H9 (cell line): ENCODE data around the gene TCF4. TPM values are rescaled to one million over a fixed set of nuclear protein-coding genes. Genes with fewer than 3 reads are reported as not detected.

Source experiments
- DNase-seq: peaks from one replicate; pipeline ENCODE4 v3.0.0-alpha.2; 2017
- H2AFZ ChIP-seq: one replicate; pipeline ENCODE4 v1.6.1; 2013; ENCODE audit warnings: mild to moderate bottlenecking, low read length, control low read depth, moderate library complexity
- H2AK5ac ChIP-seq: 2 replicates; pipeline ENCODE4 v1.6.1; 2013; ENCODE audit warnings: low read length, control low read depth, mixed read lengths; ENCODE audit not compliant: insufficient read length
- H2BK120ac ChIP-seq: one replicate; pipeline ENCODE4 v1.6.1; 2013; ENCODE audit warnings: low read depth, mild to moderate bottlenecking, low read length, control low read depth, inconsistent platforms; ENCODE audit not compliant: poor library complexity, severe bottlenecking
- H2BK12ac ChIP-seq: 2 replicates; pipeline ENCODE4 v1.6.1; 2013; ENCODE audit warnings: low read length, control low read depth, mixed read lengths, low read depth; ENCODE audit not compliant: insufficient read length
- H2BK15ac ChIP-seq: 2 replicates; pipeline ENCODE4 v1.6.1; 2013; ENCODE audit warnings: low read depth, low read length, control low read depth
- H2BK20ac ChIP-seq: one replicate; pipeline ENCODE4 v1.6.1; 2013; ENCODE audit warnings: low read depth, mild to moderate bottlenecking, low read length, control low read depth, inconsistent platforms; ENCODE audit not compliant: poor library complexity, severe bottlenecking
- H2BK5ac ChIP-seq: 2 replicates; pipeline ENCODE4 v1.6.1; 2013; ENCODE audit warnings: low read length, control low read depth, mixed read lengths; ENCODE audit not compliant: insufficient read length
- H3K14ac ChIP-seq: 2 replicates; pipeline ENCODE4 v1.6.1; 2013; ENCODE audit warnings: low read length, control low read depth; ENCODE audit not compliant: insufficient read depth
- H3K18ac ChIP-seq: 2 replicates; pipeline ENCODE4 v1.6.1; 2013; ENCODE audit warnings: low read depth, mild to moderate bottlenecking, mixed read lengths, low read length, control low read depth; ENCODE audit not compliant: insufficient read length
- H3K23ac ChIP-seq: 2 replicates; pipeline ENCODE4 v1.6.1; 2013; ENCODE audit warnings: low read length, control low read depth, mixed read lengths, low read depth; ENCODE audit not compliant: insufficient read length
- H3K23me2 ChIP-seq: 2 replicates; pipeline ENCODE4 v1.6.1; 2013; ENCODE audit warnings: low read depth, mild to moderate bottlenecking, mixed read lengths, low read length, control low read depth; ENCODE audit not compliant: insufficient read length, poor library complexity, severe bottlenecking
- H3K27ac ChIP-seq: 2 replicates; pipeline ENCODE4 v1.5.1; 2013; ENCODE audit warnings: low read length, control low read depth, mixed read lengths, low read depth; ENCODE audit not compliant: insufficient read length
- H3K27me3 ChIP-seq: 2 replicates; pipeline ENCODE4 v1.6.1; 2013; ENCODE audit warnings: low read length, control low read depth, inconsistent platforms; ENCODE audit not compliant: insufficient read depth
- H3K4ac ChIP-seq: 2 replicates; pipeline ENCODE4 v1.6.1; 2013; ENCODE audit warnings: low read depth, mild to moderate bottlenecking, control low read depth, inconsistent platforms, low read length, moderate library complexity
- H3K4me1 ChIP-seq: 2 replicates; pipeline ENCODE4 v1.6.1; 2013; ENCODE audit warnings: low read length, control low read depth, inconsistent platforms; ENCODE audit not compliant: insufficient read depth
- H3K4me2 ChIP-seq: 2 replicates; pipeline ENCODE4 v1.6.1; 2013; ENCODE audit warnings: low read length, control low read depth, mixed read lengths; ENCODE audit not compliant: insufficient read length, insufficient read depth
- H3K56ac ChIP-seq: 2 replicates; pipeline ENCODE4 v1.6.1; 2013; ENCODE audit warnings: low read depth, mild to moderate bottlenecking, mixed read lengths, low read length, control low read depth; ENCODE audit not compliant: insufficient read length
- H3K79me1 ChIP-seq: 2 replicates; pipeline ENCODE4 v1.6.1; 2013; ENCODE audit warnings: low read depth, mild to moderate bottlenecking, moderate library complexity, low read length, control low read depth, inconsistent platforms; ENCODE audit not compliant: insufficient read depth, poor library complexity, severe bottlenecking
- H3K79me2 ChIP-seq: 2 replicates; pipeline ENCODE4 v1.6.1; 2013; ENCODE audit warnings: low read length, control low read depth, inconsistent platforms; ENCODE audit not compliant: insufficient read depth
- H3K9ac ChIP-seq: 2 replicates; pipeline ENCODE4 v1.6.1; 2013; ENCODE audit warnings: low read length, control low read depth, mixed read lengths; ENCODE audit not compliant: insufficient read length; ENCODE audit errors: extremely low read depth
- H3K9me3 ChIP-seq: one replicate; pipeline ENCODE4 v1.6.1; 2013; ENCODE audit warnings: low read depth, low read length, inconsistent platforms; ENCODE audit not compliant: control insufficient read depth
- H3T11ph ChIP-seq: one replicate; pipeline ENCODE4 v1.6.1; 2013; ENCODE audit warnings: mild to moderate bottlenecking, low read length, control low read depth, inconsistent platforms
- H4K20me1 ChIP-seq: one replicate; pipeline ENCODE4 v1.6.1; 2013; ENCODE audit not compliant: control insufficient read depth, insufficient read length, insufficient read depth
- H4K5ac ChIP-seq: 2 replicates; pipeline ENCODE4 v1.6.1; 2013; ENCODE audit warnings: low read depth, mild to moderate bottlenecking, mixed read lengths, low read length, control low read depth; ENCODE audit not compliant: insufficient read length
- H4K8ac ChIP-seq: replicated peaks from 2 replicates; pipeline ENCODE4 v1.6.1; 2013; ENCODE audit warnings: low read length, control low read depth, mixed read lengths, low read depth; ENCODE audit not compliant: insufficient read length
- H4K91ac ChIP-seq: 2 replicates; pipeline ENCODE4 v1.6.1; 2013; ENCODE audit warnings: low read depth, mild to moderate bottlenecking, moderate library complexity, mixed read lengths, low read length, control low read depth; ENCODE audit not compliant: insufficient read length
- H3K27ac Mint-ChIP-seq, 3 experiments: 2 replicates in 2 of 3; 3 replicates in 1 of 3; pipeline ENCODE4 v1.8.0; 2020 to 2021; ENCODE audit warnings: mixed read lengths in 3 of 3, mild to moderate bottlenecking in 1 of 3, moderate library complexity in 1 of 3
- H3K27me3 Mint-ChIP-seq: 2 replicates; pipeline ENCODE4 v1.8.0; 2021; ENCODE audit warnings: low read depth, mild to moderate bottlenecking, moderate library complexity, mixed read lengths
- H3K36me3 Mint-ChIP-seq, 3 experiments: 2 replicates in 2 of 3; 3 replicates in 1 of 3; pipeline ENCODE4 v1.8.0; 2020 to 2021; ENCODE audit warnings: low read depth in 3 of 3, mixed read lengths in 3 of 3; ENCODE audit not compliant: insufficient read depth in 1 of 3
- H3K4me1 Mint-ChIP-seq, 2 experiments: 2 replicates each; pipeline ENCODE4 v1.8.0; 2020; ENCODE audit warnings: mixed read lengths in 2 of 2
- H3K4me3 Mint-ChIP-seq, 2 experiments: 2 replicates in 1 of 2; 3 replicates in 1 of 2; pipeline ENCODE4 v1.8.0; 2020 to 2021; ENCODE audit warnings: mild to moderate bottlenecking in 2 of 2, mixed read lengths in 2 of 2, moderate library complexity in 1 of 2
- H3K9me3 Mint-ChIP-seq, 2 experiments: 2 replicates in 1 of 2; 3 replicates in 1 of 2; pipeline ENCODE4 v1.8.0; 2020; ENCODE audit warnings: mild to moderate bottlenecking in 2 of 2, mixed read lengths in 2 of 2, moderate library complexity in 1 of 2
- CTCF ChIP-seq: fragments of 200-600 bp; sonication (generic); conservative IDR thresholded peaks from 3 replicates; pipeline ENCODE4 v1.8.0; 2021; ENCODE audit warnings: antibody characterized with exemption, mild to moderate bottlenecking
- WGBS: extraction: QIAGEN DNeasy Blood & Tissue Kit; methylation state at CpG from one replicate; pipeline ENCODE4 v1.1.7; 2013; ENCODE audit warnings: missing lambda C conversion rate, low lambda C conversion rate, mixed read lengths; ENCODE audit not compliant: insufficient read length; ENCODE audit errors: extremely low coverage; 5-methylcytosine and 5-hydroxymethylcytosine counted together
- total RNA-seq: library from RNA; stranded (reverse); gene quantifications from 2 replicates; pipeline ENCODE4 v1.2.1, GENCODE V29; 2021

The TCF4 gene
- total RNA-seq, 1 experiment from 2014 or later, result 99.4 TPM

- Histone ChIP-seq H3T11ph (no peak overlapping the region), H3K18ac (no peak overlapping the region), H2AK5ac (no peak overlapping the region), H4K5ac (no peak overlapping the region), H3K27ac (no peak overlapping the region), H4K91ac (no peak overlapping the region), H3K14ac (no peak overlapping the region), H3K4me2 (no peak overlapping the region), H3K4ac (no peak overlapping the region), H3K4me1 (peaks cover 6% of the 10 kb centered on the region), H3K9ac (no peak overlapping the region), H4K20me1 (no peaks in the 10 kb centered on the region), H3K23me2 (no peaks in the 10 kb centered on the region), H2AFZ (no peak overlapping the region), H3K27me3 (no peaks in the 10 kb centered on the region), H3K79me2 (peaks cover 13% of the 10 kb centered on the region; the same call in 1 of the 2 replicates), H2BK12ac (no peak overlapping the region), H3K56ac (no peak overlapping the region), H3K79me1 (peaks cover 3% of the 10 kb centered on the region), H2BK120ac (no peak overlapping the region), H3K23ac (no peak overlapping the region), H2BK20ac (no peak overlapping the region), H2BK5ac (no peak overlapping the region), H2BK15ac (no peak overlapping the region), H4K8ac (no peak overlapping the region), H3K9me3 (no peaks in the 10 kb centered on the region)
- no peak overlapping the region for H3K27ac Mint-ChIP-seq
- no peak for TF ChIP-seq CTCF
- H3K27me3 Mint-ChIP-seq, result no peaks in the 10 kb centered on the region
- H3K36me3 Mint-ChIP-seq, result peaks cover 0 to 4% (median 3%) of the 10 kb centered on the region in 3 experiments; a peak in 6 of 7 replicates
- H3K4me3 Mint-ChIP-seq, result no peak overlapping the region
- no peak for DNase-seq
- WGBS, result no CpG with 5 or more reads among the region's 2 CpGs
- no peaks in the 10 kb centered on the region; a peak in 1 of 5 replicates for H3K9me3 Mint-ChIP-seq
- peaks cover 31 to 40% of the 10 kb centered on the region in 2 experiments for H3K4me1 Mint-ChIP-seq
These were observed 158.0 kb downstream of the TCF4 start for GRCh38 chr18:55430026-55430425.
